ENCODE measurements around the gene PGAP3.

The PGAP3 gene

GRCh38 chr17:39687101-39687545 is 734 bp downstream of the PGAP3 start:
- H3K27ac ChIP-seq = peak overlapping the region; percentile 96
- TF ChIP-seq, protein P1, sequence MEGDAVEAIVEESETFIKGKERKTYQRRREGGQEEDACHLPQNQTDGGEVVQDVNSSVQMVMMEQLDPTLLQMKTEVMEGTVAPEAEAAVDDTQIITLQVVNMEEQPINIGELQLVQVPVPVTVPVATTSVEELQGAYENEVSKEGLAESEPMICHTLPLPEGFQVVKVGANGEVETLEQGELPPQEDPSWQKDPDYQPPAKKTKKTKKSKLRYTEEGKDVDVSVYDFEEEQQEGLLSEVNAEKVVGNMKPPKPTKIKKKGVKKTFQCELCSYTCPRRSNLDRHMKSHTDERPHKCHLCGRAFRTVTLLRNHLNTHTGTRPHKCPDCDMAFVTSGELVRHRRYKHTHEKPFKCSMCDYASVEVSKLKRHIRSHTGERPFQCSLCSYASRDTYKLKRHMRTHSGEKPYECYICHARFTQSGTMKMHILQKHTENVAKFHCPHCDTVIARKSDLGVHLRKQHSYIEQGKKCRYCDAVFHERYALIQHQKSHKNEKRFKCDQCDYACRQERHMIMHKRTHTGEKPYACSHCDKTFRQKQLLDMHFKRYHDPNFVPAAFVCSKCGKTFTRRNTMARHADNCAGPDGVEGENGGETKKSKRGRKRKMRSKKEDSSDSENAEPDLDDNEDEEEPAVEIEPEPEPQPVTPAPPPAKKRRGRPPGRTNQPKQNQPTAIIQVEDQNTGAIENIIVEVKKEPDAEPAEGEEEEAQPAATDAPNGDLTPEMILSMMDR (IDR thresholded peaks at IDR 0.05) = no peak
- TF ChIP-seq ZFX (IDR thresholded peaks at IDR 0.05; ENCODE audit: borderline replicate concordance) = no peak

GRCh38 chr17:39684369-39685192 is 3.3 kb downstream of the PGAP3 start:
- no peak overlapping the region for H3K27ac ChIP-seq
- TF ChIP-seq ZFX (IDR thresholded peaks at IDR 0.05; ENCODE audit: borderline replicate concordance) = no peak
- TF ChIP-seq, protein P1 (IDR thresholded peaks at IDR 0.05) = no peak

GRCh38 chr17:39683295-39683939 is 4.4 kb downstream of the PGAP3 start:
- TF ChIP-seq ZFX (IDR thresholded peaks at IDR 0.05; ENCODE audit: borderline replicate concordance) = no peak
- TF ChIP-seq, protein P1 (IDR thresholded peaks at IDR 0.05) = no peak
- H3K27ac ChIP-seq = no peak overlapping the region

GRCh38 chr17:39679521-39680192 is 8.2 kb downstream of the PGAP3 start:
- TF ChIP-seq, protein P1 (IDR thresholded peaks at IDR 0.05) = no peak
- H3K27ac ChIP-seq = no peak overlapping the region

- H3K27ac ChIP-seq = no peak overlapping the region
- TF ChIP-seq, protein P1 (IDR thresholded peaks at IDR 0.05) = peak; percentile 16; the same call in 1 of the 2 replicates
- TF ChIP-seq ZFX (IDR thresholded peaks at IDR 0.05; ENCODE audit: borderline replicate concordance) = no peak
Observed at GRCh38 chr17:39678340-39679116, 9.3 kb downstream of the PGAP3 start.

DNA sequence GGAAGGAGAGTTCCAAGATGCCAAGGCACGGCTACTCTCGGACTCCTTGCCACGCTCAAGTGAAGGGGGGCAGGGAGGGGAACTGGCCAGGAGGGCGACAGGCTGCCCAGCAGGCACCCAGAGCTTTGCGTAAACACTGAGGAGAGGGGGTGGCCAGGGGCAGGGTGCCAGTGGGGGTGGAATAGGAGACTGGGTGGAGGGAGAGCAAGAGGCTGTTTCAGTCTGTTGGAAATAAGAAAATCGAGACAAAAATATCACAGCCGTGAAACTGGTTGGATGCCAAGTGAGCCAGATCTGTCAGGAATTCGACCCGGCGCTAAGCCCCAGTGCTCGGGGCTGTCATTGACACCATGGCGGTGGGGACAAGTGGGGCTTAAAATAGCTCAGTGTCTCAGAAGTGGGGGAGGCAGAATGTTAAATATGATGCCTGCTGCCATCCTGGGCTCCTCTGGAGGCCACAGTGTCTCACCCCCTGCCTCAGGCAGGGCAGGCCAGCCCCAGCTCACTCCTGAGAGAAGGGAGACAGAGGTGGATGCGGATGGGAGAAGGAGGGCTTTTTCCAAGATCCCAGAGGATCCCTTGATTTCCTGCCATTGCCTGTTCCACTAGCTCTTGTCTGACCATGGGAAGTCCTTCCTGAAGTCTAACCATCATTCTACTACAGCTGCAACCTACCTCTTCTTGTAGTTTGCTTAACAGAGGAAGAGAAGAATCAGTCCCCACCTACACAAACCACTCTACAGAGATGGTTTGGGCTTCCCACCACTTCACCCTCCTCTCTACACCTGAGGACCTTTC is 10.1 kb downstream of the PGAP3 start:
- TF ChIP-seq, protein P1 (IDR thresholded peaks at IDR 0.05) = no peak
- TF ChIP-seq ZFX (IDR thresholded peaks at IDR 0.05; ENCODE audit: borderline replicate concordance) = no peak

More for the DNA sequence above, 10.1 kb downstream of the PGAP3 start:
- no peak overlapping the region for H3K27ac ChIP-seq

All from 22Rv1 (cell line).